Mammary epithelial cell (primary cell): ENCODE results near the gene FAM241A.

Experiments used
- EZH2 ChIP-seq: IDR thresholded peaks from 2 replicates; pipeline ENCODE4 v1.6.1; 2012; ENCODE audit warnings: low read length, inconsistent platforms, borderline replicate concordance
- TF ChIP-seq, protein P1 (sequence below), 2 donors: IDR thresholded peaks in 1 of 2; conservative IDR thresholded peaks in 1 of 2; 2 replicates each; pipeline ENCODE4 v1.5.1; 2011 to 2012; ENCODE audit warnings: inconsistent platforms in 2 of 2, low read length in 2 of 2, mild to moderate bottlenecking in 2 of 2, control low read depth in 1 of 2, low read depth in 1 of 2; ENCODE audit not compliant: insufficient read depth in 1 of 2; ENCODE audit errors: extremely low read depth in 1 of 2

DNA sequence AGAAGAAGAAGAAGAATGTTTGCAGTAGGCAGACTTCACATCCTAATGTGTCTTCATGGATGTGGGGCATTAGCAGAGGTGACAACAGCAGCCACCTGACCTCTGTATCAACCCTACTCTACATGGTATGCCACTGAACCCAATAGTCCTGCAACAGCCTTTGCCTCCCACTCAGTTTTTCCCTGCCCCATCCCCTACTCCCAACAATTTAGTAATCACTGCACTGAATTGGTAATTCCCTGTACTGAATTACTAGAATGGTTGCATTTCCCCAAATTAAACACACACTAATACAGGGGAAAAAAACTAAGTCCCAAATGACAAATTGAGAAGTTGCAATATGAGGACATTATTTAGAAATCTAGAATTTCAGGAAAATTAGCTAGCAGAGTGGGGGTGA, 31.4 kb upstream of the FAM241A start:
- TF ChIP-seq, protein P1, sequence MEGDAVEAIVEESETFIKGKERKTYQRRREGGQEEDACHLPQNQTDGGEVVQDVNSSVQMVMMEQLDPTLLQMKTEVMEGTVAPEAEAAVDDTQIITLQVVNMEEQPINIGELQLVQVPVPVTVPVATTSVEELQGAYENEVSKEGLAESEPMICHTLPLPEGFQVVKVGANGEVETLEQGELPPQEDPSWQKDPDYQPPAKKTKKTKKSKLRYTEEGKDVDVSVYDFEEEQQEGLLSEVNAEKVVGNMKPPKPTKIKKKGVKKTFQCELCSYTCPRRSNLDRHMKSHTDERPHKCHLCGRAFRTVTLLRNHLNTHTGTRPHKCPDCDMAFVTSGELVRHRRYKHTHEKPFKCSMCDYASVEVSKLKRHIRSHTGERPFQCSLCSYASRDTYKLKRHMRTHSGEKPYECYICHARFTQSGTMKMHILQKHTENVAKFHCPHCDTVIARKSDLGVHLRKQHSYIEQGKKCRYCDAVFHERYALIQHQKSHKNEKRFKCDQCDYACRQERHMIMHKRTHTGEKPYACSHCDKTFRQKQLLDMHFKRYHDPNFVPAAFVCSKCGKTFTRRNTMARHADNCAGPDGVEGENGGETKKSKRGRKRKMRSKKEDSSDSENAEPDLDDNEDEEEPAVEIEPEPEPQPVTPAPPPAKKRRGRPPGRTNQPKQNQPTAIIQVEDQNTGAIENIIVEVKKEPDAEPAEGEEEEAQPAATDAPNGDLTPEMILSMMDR (conservative IDR thresholded peaks at IDR 0.05 in 1 of 2, IDR thresholded peaks at IDR 0.05 in 1 of 2; ENCODE audit: extremely low read depth in 1 of 2, insufficient read depth in 1 of 2, low read depth in 1 of 2, low read length in 2 of 2), result no peak
- TF ChIP-seq EZH2, result no peak
